PFSK-1 (cell line): Measurements from ENCODE around the gene HARS2.

Experiments used
- SIN3A ChIP-seq: IDR thresholded peaks from 2 replicates; pipeline ENCODE4 v1.6.1; 2012; ENCODE audit warnings: mild to moderate bottlenecking, low read length, moderate library complexity, borderline replicate concordance; ENCODE audit not compliant: insufficient read depth
- TAF1 ChIP-seq: IDR thresholded peaks from 2 replicates; pipeline ENCODE4 v1.6.1; 2012; ENCODE audit warnings: low read length, control low read depth, borderline replicate concordance; ENCODE audit not compliant: insufficient read depth

- TF ChIP-seq TAF1 (no peak), SIN3A (no peak)
Observed at GRCh38 chr5:140690376-140690932, 801 bp upstream of the HARS2 start.
